C4-2B (cell line): ENCODE measurements around the gene ITGA3.

Source experiments
- ZFX ChIP-seq: fragments of 450-650 bp; IDR thresholded peaks from 2 replicates; pipeline ENCODE4 v1.6.1; 2017
- TF ChIP-seq, protein P1 (sequence below): fragments of 450-650 bp; conservative IDR thresholded peaks from 2 replicates; pipeline ENCODE4 v1.5.1; 2017; ENCODE audit warnings: mild to moderate bottlenecking

DNA sequence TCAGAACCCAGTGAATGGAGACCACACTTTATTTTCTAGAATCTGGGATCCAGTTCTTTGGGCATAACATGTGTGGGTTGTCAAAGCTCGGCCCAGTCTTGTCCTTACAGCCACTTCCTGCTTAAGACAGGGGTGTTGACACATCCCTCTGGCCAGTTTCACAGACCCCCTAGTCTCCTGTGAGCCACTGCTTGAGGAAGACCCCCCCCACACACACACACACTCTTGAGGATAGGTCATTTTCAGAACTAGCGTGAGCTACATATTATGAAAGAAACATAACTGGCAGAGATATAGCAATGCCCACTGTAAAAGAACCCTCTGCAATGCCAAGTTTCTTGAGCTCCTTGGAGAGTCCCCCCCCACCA lies 36.0 kb downstream of the ITGA3 start:
- TF ChIP-seq, protein P1, sequence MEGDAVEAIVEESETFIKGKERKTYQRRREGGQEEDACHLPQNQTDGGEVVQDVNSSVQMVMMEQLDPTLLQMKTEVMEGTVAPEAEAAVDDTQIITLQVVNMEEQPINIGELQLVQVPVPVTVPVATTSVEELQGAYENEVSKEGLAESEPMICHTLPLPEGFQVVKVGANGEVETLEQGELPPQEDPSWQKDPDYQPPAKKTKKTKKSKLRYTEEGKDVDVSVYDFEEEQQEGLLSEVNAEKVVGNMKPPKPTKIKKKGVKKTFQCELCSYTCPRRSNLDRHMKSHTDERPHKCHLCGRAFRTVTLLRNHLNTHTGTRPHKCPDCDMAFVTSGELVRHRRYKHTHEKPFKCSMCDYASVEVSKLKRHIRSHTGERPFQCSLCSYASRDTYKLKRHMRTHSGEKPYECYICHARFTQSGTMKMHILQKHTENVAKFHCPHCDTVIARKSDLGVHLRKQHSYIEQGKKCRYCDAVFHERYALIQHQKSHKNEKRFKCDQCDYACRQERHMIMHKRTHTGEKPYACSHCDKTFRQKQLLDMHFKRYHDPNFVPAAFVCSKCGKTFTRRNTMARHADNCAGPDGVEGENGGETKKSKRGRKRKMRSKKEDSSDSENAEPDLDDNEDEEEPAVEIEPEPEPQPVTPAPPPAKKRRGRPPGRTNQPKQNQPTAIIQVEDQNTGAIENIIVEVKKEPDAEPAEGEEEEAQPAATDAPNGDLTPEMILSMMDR = no peak
- no peak for TF ChIP-seq ZFX
